ENCODE measurements around the gene ARL3. TPM values are rescaled to one million over a fixed set of nuclear protein-coding genes. Genes with fewer than 3 reads are reported as not detected.
"Not testable (repeated sequence)": the region's sequence is repeated elsewhere in the genome, so short reads cannot be mapped to it uniquely, and the experiment has no call there.

Gene ARL3
- polyA plus RNA-seq, 1 donor: 31.5 TPM

GRCh38 chr10:102741726-102742237, 27.6 kb upstream of the ARL3 start:
- DNase-seq: no peak

GRCh38 chr10:102740229-102740628, 26.0 kb upstream of the ARL3 start:
- no peak for DNase-seq

- no peak for DNase-seq
These were observed 24.5 kb upstream of the ARL3 start for GRCh38 chr10:102738692-102739121.

- no peak for DNase-seq
These were observed 20.9 kb upstream of the ARL3 start for GRCh38 chr10:102735065-102735562.

GRCh38 chr10:102732661-102733060, 18.5 kb upstream of the ARL3 start:
- DNase-seq: no peak

GRCh38 chr10:102731222-102731800, 17.1 kb upstream of the ARL3 start:
- DNase-seq: no peak

GRCh38 chr10:102729029-102730026, 15.1 kb upstream of the ARL3 start:
- no peak for DNase-seq

GRCh38 chr10:102727037-102727818, 13.0 kb upstream of the ARL3 start:
- no peak for DNase-seq

- DNase-seq: no peak
These were observed 12.1 kb upstream of the ARL3 start for GRCh38 chr10:102726274-102726673.

GRCh38 chr10:102723989-102724388, 9.8 kb upstream of the ARL3 start:
- DNase-seq: no peak

- no peak for DNase-seq
These were observed 7.8 kb upstream of the ARL3 start for GRCh38 chr10:102721954-102722353.

GRCh38 chr10:102720775-102721301, 6.6 kb upstream of the ARL3 start:
- DNase-seq: no peak

GRCh38 chr10:102720337-102720736, 6.1 kb upstream of the ARL3 start:
- no peak for DNase-seq

GRCh38 chr10:102718220-102718619, 4.0 kb upstream of the ARL3 start:
- peak; percentile 77 for DNase-seq

- not testable (repeated sequence) for DNase-seq
These were observed 2.8 kb upstream of the ARL3 start for GRCh38 chr10:102716900-102717565.

GRCh38 chr10:102715880-102716279, 1.7 kb upstream of the ARL3 start:
- no peak for DNase-seq

GRCh38 chr10:102714621-102715455, 641 bp upstream of the ARL3 start, which contains the start of gene SFXN2:
Gene SFXN2, plus strand, starts transcription at chr10:102714636. Its CDS starts 12,001 bp downstream, at chr10:102726637.
- DNase-seq: no peak

GRCh38 chr10:102713539-102713813, 721 bp downstream of the ARL3 start:
- no peak for DNase-seq

- no peak for DNase-seq
These were observed 1.2 kb downstream of the ARL3 start for GRCh38 chr10:102712843-102713538.

- DNase-seq: no peak
These were observed 2.1 kb downstream of the ARL3 start for GRCh38 chr10:102712089-102712488.

All from left kidney (tissue), 2 donors.